ENCODE data around the gene SLC30A7. TPM values are rescaled to one million over a fixed set of nuclear protein-coding genes. Genes with fewer than 3 reads are reported as not detected.
"Not testable (repeated sequence)": the region's sequence is repeated elsewhere in the genome, so short reads cannot be mapped to it uniquely, and the experiment has no call there.

SLC30A7 gene, protein sequence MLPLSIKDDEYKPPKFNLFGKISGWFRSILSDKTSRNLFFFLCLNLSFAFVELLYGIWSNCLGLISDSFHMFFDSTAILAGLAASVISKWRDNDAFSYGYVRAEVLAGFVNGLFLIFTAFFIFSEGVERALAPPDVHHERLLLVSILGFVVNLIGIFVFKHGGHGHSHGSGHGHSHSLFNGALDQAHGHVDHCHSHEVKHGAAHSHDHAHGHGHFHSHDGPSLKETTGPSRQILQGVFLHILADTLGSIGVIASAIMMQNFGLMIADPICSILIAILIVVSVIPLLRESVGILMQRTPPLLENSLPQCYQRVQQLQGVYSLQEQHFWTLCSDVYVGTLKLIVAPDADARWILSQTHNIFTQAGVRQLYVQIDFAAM
- 10 to 100 TPM; 26.8 to 54.7 TPM for total RNA-seq

DNA sequence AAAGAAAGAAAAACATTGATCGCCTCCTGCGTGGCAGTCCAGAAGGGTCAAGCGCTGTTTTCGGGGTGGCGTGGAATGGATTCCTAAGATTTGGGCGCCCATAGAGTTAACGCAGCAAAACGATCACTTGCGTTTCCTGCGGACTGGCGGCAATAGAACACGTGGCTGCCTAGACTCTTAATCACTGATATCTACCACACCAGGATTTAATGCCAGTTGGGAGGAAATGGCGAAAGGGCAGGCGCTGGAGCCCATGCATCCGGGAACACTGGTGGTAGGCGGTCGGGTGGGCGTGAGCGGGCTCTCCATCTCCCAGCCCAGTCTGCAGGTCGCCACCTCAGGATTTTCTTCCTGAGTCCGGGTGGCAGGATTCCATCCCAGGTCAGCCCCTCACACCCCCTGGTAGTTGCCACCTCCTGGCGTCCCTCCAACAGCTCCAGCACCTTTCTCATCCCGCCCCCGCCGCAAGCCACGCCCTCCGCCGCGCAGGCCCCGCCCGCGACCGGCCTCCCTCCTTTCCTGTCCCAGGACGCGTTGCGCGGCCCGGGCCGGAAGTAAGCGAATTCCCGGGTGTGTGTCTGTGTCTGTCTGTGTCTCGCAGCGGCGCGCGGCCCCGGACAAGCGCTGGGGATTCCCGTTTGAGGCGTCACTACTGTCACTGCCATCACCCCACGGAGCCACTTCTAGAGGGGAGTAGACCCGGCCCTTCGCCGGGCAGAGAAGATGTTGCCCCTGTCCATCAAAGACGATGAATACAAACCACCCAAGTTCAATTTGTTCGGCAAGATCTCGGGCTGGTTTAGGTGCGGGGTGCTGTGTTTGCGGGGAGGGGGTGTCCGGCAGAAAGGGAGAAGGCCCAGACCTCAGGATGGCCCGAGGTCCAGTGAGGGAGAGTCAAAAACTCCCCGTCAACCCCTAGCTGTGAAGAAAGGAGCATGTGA is at the start of gene SLC30A7:
SLC30A7 (plus strand) TSS at position 551 of the 941 bp plus-strand sequence; CDS start at position 724, 173 bp downstream.
- peak; percentile 87 for DNase-seq (ENCODE audit: low spot score)
- H3K27me3 ChIP-seq (replicated peaks; ENCODE audit: insufficient read depth), result no peaks in the 10 kb centered on the region
- peak; percentile 80 for ATAC-seq (ENCODE audit: insufficient number of reproducible peaks, low FRiP score, low read depth)
- H3K9me3 ChIP-seq, result no peaks in the 10 kb centered on the region
- H3K4me1 ChIP-seq (ENCODE audit: control insufficient read depth in 1 of 2, low read depth in 2 of 2), result peaks cover 24 to 28% of the 10 kb centered on the region in 2 donors
- peak within 1 kb of the TSS; percentile 98 for H3K4me3 ChIP-seq
- peak within 1 kb of the TSS; percentile 91 to 93 for H3K27ac ChIP-seq
- no peaks in the 10 kb centered on the region for H3K36me3 ChIP-seq
- no peak for TF ChIP-seq CTCF (IDR thresholded peaks at IDR 0.05)

GRCh38 chr1:100847361-100848082 is 48.4 kb upstream of the SLC30A7 start:
- peak; percentile 55 for ATAC-seq (ENCODE audit: insufficient number of reproducible peaks, low FRiP score, low read depth)
- peak overlapping the region; percentile 54 for H3K4me3 ChIP-seq
- no peaks in the 10 kb centered on the region for H3K36me3 ChIP-seq
- H3K27me3 ChIP-seq (replicated peaks; ENCODE audit: insufficient read depth), result no peaks in the 10 kb centered on the region
- peaks cover 0 to 11% of the 10 kb centered on the region in 2 donors for H3K4me1 ChIP-seq (ENCODE audit: control insufficient read depth in 1 of 2, low read depth in 2 of 2)
- DNase-seq (ENCODE audit: low spot score), result no peak
- H3K27ac ChIP-seq, result no peak overlapping the region
- no peak for TF ChIP-seq CTCF (IDR thresholded peaks at IDR 0.05)
- no peaks in the 10 kb centered on the region for H3K9me3 ChIP-seq

GRCh38 chr1:100851726-100852125 is 44.2 kb upstream of the SLC30A7 start:
- H3K4me3 ChIP-seq, result no peak overlapping the region
- TF ChIP-seq CTCF (IDR thresholded peaks at IDR 0.05), result no peak
- H3K9me3 ChIP-seq, result no peaks in the 10 kb centered on the region
- no peak overlapping the region for H3K27ac ChIP-seq
- H3K27me3 ChIP-seq (replicated peaks; ENCODE audit: insufficient read depth), result no peaks in the 10 kb centered on the region
- DNase-seq (ENCODE audit: low spot score), result no peak
- H3K4me1 ChIP-seq (ENCODE audit: control insufficient read depth in 1 of 2, low read depth in 2 of 2), result peaks cover 0 to 7% of the 10 kb centered on the region in 2 donors
- no peak for ATAC-seq (ENCODE audit: insufficient number of reproducible peaks, low FRiP score, low read depth)
- no peaks in the 10 kb centered on the region for H3K36me3 ChIP-seq

GRCh38 chr1:100852976-100853375 is 42.9 kb upstream of the SLC30A7 start:
- no peak overlapping the region for H3K27ac ChIP-seq
- TF ChIP-seq CTCF (IDR thresholded peaks at IDR 0.05), result no peak
- no peak for DNase-seq (ENCODE audit: low spot score)
- H3K36me3 ChIP-seq, result no peaks in the 10 kb centered on the region
- peaks cover 0 to 3% of the 10 kb centered on the region in 2 donors for H3K4me1 ChIP-seq (ENCODE audit: control insufficient read depth in 1 of 2, low read depth in 2 of 2)
- H3K9me3 ChIP-seq, result no peaks in the 10 kb centered on the region
- no peak for ATAC-seq (ENCODE audit: insufficient number of reproducible peaks, low FRiP score, low read depth)
- H3K4me3 ChIP-seq, result no peak overlapping the region
- H3K27me3 ChIP-seq (replicated peaks; ENCODE audit: insufficient read depth), result no peaks in the 10 kb centered on the region

DNA sequence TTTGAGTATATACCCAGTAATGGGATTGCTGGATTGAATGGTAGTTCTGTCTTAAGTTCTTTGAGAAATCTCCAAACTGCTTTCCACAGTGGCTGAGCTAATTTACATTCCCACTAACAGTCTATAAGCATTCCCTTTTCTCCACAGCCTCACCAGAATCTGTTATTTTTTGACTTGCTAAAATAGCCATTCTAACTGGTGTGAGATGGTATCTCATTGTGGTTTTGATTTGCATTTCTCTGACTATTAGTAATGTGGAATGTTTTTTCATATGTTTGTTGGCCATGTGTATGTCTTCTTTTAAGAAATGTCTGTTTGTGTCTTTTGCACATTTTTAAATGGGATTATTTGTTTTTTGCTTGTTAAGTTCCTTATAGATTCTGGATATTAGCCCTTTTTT is 40.8 kb upstream of the SLC30A7 start:
- not testable (repeated sequence) for H3K27me3 ChIP-seq (replicated peaks; ENCODE audit: insufficient read depth); ATAC-seq (ENCODE audit: insufficient number of reproducible peaks, low FRiP score, low read depth); H3K36me3 ChIP-seq

More for the DNA sequence above, 40.8 kb upstream of the SLC30A7 start:
- not testable (repeated sequence) for H3K4me1 ChIP-seq (ENCODE audit: control insufficient read depth in 1 of 2, low read depth in 2 of 2); H3K9me3 ChIP-seq; H3K4me3 ChIP-seq; DNase-seq (ENCODE audit: low spot score); H3K27ac ChIP-seq

All from thoracic aorta (tissue), 2 donors.